GM06990 (cell line): ENCODE data around the gene EMSY.
"Not testable (repeated sequence)": the region's sequence is repeated elsewhere in the genome, so short reads cannot be mapped to it uniquely, and the experiment has no call there.

Experiments used
- DNase-seq: peaks from one replicate; pipeline ENCODE4 v3.0.0-alpha.2; 2011; ENCODE audit not compliant: insufficient read length; ENCODE audit errors: extremely low read depth
- H3K27me3 ChIP-seq: replicated peaks from 2 replicates; pipeline ENCODE4 v1.6.0; 2011; ENCODE audit warnings: low read length; ENCODE audit not compliant: control insufficient read depth, insufficient read depth
- H3K36me3 ChIP-seq: 2 replicates; pipeline ENCODE4 v1.5.1; 2011; ENCODE audit warnings: low read length; ENCODE audit not compliant: control insufficient read depth, insufficient read depth
- H3K4me3 ChIP-seq: replicated peaks from 2 replicates; pipeline ENCODE4 v1.5.1; 2011; ENCODE audit warnings: low read depth, mild to moderate bottlenecking, control low read depth, low read length
- CTCF ChIP-seq: IDR thresholded peaks from 2 replicates; pipeline ENCODE4 v1.5.1; 2011; ENCODE audit warnings: low read length, control low read depth, mild to moderate bottlenecking, inconsistent platforms; ENCODE audit not compliant: insufficient read depth, poor library complexity, severe bottlenecking

Gene EMSY, protein sequence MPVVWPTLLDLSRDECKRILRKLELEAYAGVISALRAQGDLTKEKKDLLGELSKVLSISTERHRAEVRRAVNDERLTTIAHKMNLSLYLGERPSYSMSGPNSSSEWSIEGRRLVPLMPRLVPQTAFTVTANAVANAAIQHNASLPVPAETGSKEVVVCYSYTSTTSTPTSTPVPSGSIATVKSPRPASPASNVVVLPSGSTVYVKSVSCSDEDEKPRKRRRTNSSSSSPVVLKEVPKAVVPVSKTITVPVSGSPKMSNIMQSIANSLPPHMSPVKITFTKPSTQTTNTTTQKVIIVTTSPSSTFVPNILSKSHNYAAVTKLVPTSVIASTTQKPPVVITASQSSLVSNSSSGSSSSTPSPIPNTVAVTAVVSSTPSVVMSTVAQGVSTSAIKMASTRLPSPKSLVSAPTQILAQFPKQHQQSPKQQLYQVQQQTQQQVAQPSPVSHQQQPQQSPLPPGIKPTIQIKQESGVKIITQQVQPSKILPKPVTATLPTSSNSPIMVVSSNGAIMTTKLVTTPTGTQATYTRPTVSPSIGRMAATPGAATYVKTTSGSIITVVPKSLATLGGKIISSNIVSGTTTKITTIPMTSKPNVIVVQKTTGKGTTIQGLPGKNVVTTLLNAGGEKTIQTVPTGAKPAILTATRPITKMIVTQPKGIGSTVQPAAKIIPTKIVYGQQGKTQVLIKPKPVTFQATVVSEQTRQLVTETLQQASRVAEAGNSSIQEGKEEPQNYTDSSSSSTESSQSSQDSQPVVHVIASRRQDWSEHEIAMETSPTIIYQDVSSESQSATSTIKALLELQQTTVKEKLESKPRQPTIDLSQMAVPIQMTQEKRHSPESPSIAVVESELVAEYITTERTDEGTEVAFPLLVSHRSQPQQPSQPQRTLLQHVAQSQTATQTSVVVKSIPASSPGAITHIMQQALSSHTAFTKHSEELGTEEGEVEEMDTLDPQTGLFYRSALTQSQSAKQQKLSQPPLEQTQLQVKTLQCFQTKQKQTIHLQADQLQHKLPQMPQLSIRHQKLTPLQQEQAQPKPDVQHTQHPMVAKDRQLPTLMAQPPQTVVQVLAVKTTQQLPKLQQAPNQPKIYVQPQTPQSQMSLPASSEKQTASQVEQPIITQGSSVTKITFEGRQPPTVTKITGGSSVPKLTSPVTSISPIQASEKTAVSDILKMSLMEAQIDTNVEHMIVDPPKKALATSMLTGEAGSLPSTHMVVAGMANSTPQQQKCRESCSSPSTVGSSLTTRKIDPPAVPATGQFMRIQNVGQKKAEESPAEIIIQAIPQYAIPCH (N-terminal part only)

GRCh38 chr11:76444384-76445120 lies at the start of gene EMSY:
Gene EMSY, plus strand, starts transcription at chr11:76445018. Its CDS starts 1,921 bp downstream, at chr11:76446939.
- peak; percentile 98 for DNase-seq
- H3K27me3 ChIP-seq = no peaks in the 10 kb centered on the region
- H3K4me3 ChIP-seq = peak within 1 kb of the TSS; percentile 83
- TF ChIP-seq CTCF = no peak
- H3K36me3 ChIP-seq = no peaks in the 10 kb centered on the region; the same call in 1 of the 2 replicates

DNA sequence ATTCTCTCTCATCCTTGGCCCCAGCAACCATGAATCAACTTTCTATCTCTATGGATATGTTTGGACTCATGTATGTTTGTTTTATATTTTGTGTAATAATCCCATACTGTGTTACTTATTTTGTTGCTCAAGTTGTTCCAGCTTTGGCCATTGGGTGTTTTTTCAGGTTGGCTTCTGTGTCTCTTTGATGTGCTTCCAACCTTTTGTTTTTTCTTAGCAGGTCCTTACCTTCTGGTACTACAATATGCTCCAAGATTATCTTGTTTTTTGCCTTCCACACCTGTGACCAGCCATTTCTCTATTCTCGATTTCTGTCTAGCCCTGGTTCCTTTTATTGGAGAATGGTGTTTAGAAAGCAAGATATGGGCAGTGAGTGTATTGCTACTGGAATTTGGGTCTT lies 49.5 kb upstream of the EMSY start:
- DNase-seq = no peak
- Histone ChIP-seq H3K36me3 (no peaks in the 10 kb centered on the region), H3K27me3 (no peaks in the 10 kb centered on the region), H3K4me3 (no peak overlapping the region)
- no peak for TF ChIP-seq CTCF

DNA sequence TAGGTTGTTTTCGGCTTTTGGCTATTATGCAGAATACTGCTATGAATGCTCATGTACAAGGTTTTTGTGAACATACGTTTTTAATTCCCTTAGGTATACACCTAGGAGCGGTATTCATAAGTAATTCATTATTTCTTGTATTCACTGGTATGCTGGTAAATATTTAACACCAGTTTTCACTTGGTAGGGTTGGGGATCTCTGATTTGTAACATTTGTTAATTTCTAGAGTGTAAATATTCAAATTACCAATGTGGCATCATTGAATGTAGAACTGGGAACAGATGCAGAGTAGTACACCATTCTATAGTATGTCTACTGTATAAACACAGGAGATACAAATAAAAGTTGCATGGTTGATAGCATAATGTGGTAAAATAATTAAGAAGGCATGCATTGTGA lies 47.4 kb upstream of the EMSY start:
- TF ChIP-seq CTCF = no peak
- Histone ChIP-seq H3K36me3 (no peaks in the 10 kb centered on the region), H3K27me3 (no peaks in the 10 kb centered on the region), H3K4me3 (no peak overlapping the region)
- DNase-seq = no peak

- no peak for DNase-seq
- no peak for TF ChIP-seq CTCF
- Histone ChIP-seq H3K36me3 (no peaks in the 10 kb centered on the region), H3K4me3 (no peak overlapping the region), H3K27me3 (no peaks in the 10 kb centered on the region; the same call in 1 of the 2 replicates)
These were observed 43.9 kb upstream of the EMSY start for GRCh38 chr11:76400967-76401366.

- DNase-seq, H3K27me3 ChIP-seq, H3K36me3 ChIP-seq, H3K4me3 ChIP-seq: not testable (repeated sequence)
These were observed 43.3 kb upstream of the EMSY start for GRCh38 chr11:76401484-76401883.
